T-helper 1 cell treated with Interleukin-12 subunit alpha and Interleukin-12 subunit beta and Interleukin-4 antibody, amounts not matched to agents 30 ng/mL and 1 ng/mL, for 36 hours (primary cell): Measurements from ENCODE around the gene ASAP3. TPM values are rescaled to one million over a fixed set of nuclear protein-coding genes. Genes with fewer than 3 reads are reported as not detected.

Experiments used
- intact Hi-C: fragments of 100-400 bp; cut with micrococcal nuclease; formaldehyde crosslinking; loops from one replicate; pipeline ENCODE4 v1.15.1; 2024
- total RNA-seq: library from RNA; stranded (reverse); gene quantifications from 2 replicates; pipeline ENCODE4 v1.2.3, GENCODE V29; 2022

Gene ASAP3
- total RNA-seq, 1 donor from 2014 or later: 0.22 TPM

DNA sequence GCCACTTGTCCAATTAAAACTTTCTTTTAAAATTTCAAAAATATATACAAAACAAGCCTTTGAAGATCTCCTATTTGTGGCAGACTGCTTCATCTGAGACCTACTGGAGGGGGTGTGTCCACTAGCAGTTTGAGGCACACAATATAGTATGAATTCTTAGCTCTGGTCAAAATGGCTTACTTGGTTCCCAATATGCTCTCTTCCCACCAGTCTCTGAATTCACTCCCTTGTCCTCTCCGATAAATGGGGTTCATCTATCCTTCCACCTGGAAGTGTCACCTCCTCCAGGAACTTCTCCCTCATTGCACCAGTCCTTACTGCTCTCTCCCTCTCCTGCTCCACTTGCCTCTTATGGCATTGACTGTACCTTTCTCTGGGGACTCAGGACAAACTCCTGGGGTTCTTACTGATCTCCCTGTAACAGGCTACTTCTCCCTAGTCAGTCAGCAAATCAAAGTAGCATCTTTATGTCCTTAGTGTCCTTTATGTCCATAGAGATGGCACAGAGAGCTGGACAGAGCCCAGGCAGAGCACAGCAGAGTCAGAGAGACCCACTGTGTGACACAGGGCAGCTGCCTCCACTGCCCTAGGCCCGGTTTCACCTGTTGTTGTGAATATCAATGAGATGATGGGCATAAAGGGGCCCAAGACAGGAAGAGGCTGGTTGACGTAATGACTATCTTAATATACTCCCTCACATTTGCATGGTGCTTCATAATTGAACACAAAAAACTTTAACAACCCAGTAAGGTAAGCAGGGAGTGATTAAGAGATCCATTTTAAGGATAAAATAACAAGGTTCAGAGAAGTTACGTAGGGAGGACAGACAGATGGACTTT, 3.6 kb downstream of the ASAP3 start:
- intact Hi-C loops: no loop called here

DNA sequence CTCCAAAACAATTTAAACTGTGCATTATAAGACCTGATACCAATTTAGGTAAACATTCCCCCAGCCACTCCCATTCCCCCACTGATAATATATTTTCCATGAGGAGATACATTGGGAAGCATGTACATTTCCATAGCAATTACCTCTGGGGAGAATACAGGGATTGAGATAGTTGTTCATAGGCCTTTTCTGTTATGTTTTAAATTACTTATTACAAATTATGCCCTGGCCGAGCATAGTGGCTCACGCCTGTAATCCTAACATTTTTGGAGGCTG, 4.4 kb downstream of the ASAP3 start:
- intact Hi-C loops: no loop called here

DNA sequence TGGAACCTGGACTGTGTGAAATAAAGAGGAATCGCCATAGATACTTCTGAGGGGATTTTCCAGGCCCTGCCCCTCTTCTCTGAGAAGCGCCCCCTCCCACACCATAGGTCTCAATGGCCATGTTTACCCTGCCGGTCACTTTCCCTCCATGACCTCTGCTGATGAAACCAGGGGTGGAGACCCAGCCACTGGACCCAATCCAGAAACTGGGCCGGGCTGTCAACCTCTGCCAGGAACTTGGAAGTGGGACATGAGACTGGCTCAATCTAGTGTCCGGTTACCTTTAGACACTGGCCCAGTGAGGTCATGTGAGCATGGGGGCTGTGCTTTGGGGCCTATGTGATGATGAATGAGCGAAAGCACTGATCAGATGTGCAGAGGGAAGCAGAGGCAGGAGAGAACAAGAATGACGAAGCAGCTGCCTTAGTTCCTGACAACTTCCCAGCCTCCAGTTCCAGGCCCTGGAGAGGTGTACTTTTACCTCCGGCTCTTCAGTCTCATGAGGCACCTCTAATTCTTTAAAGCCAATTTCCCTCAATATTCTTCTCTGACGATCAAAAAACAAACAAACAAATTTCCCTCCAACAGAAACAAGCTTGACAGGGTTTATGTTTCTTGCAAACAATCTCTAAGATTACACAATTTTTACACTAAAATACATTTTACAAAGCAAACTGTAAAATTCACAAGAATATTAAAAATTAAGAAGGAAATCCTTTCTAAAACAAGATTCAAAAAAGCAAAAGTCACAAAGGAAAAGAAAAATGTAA, 4.9 kb downstream of the ASAP3 start:
- intact Hi-C loops: no loop called here

DNA sequence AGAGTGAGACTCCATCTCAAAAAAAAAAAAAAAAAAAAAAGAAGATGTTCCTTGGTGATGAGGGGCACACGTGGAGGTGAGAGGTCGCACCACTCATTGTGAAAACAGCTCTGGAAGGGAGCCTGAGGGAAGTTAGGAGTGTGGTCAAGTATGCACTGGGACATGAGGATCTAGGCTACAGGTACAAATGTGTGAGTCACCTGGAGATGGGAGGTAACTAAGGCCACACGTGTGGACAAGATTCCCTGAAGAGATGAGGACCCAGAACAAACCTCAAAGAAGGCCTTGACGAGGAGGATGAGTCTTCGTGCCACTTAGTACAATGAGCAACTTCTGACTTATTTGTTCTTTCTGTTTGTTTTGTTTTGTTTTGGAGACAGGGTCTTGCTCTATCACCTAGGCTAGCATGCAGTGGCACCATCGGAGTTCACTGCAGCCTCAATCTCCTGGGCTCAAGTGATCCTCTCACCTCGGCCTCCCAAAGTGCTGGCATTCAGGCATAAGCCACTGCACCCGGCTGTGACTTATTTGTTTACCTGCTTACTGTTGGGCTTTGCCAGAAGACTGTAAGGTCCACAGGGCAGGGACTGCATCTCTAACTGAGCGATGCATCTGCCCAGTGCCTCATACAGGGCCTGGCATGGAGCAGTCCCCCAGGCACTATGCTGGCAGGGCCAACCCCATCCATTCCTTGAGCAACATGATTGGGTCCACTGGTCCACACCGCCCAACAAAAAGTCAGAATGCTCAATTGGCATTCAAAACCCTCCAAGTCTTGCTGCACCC, 6.4 kb downstream of the ASAP3 start:
- intact Hi-C loops: no loop called here

DNA sequence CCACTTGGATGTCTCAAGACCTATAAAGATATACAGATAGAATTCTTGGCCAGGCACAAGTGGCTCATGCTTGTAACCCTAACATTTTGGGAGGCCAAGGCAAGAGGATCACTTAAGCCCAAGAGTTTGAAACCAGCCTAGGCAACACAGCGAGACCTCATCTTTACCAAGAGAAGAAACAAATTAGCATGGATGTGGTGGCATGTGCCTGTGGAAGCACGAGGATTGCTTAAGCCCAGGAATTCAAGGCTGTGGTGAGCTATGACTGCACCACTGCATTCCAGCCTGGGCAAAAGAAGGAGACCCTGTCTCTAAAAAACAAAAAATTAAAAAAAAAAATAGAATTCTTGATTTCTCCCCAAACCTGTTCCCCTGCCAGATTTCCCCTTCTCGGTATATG, 8.3 kb downstream of the ASAP3 start:
- intact Hi-C loops: no loop called here

DNA sequence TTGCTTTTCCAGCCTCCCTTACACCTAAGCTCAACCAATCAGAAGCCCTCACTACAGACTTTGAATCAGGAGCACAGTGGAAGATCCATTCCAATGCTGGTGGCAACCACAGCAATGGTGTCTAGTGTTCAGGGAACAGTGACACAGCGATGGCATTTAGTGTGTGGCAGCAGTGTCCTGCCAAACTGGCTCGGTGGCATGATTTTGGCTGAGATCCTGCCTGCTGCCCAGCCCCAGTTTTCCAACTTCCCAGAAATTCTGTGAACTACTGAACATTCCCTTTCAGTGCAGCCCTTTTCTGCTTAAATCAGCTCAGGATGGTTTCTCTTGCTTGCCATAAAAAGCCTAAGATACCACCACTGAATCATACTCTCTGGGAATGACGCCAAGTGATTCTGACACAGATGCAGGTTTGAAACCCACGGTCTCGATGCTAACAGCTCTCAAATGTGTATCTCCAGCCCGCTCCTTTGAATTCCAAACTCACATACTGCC, 8.8 kb downstream of the ASAP3 start:
- intact Hi-C loops: no loop called here

DNA sequence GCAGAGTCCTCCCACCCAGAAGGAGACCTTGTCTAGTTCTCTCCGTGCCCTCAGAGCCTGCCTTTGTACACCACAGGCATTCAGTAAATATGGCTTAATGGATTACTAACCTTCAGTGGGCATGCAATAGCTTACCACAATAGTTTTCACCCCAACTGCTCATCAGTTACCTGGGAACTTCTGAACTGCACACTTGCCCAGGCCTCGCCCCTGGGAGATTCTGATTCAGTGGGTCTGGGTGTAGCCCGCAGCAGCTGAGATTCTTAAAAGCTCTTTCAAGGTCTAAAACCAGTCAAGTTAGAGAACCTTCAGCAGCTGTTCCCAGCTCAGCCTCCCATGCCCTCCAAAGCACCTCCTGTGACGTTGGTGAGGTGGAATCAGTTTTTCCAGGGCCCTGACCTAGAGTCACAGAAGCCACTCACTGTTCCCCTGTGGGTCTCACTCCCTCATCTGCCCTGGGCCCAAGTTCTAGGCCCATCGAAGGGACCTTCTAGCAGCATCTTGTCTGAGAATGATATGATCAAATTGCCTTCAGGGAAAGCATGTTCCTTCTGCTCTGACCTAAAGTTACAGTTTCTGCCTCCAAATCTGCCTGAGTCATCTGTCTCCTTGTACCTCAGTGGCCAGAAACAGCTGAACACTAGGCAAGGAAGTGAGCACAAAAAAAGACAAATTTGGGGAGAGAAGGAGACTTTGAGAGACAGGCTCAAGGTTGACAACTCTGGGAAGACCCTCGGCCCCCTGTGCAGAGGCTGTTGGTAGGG, 10.8 kb downstream of the ASAP3 start:
- intact Hi-C loops: no loop called here

DNA sequence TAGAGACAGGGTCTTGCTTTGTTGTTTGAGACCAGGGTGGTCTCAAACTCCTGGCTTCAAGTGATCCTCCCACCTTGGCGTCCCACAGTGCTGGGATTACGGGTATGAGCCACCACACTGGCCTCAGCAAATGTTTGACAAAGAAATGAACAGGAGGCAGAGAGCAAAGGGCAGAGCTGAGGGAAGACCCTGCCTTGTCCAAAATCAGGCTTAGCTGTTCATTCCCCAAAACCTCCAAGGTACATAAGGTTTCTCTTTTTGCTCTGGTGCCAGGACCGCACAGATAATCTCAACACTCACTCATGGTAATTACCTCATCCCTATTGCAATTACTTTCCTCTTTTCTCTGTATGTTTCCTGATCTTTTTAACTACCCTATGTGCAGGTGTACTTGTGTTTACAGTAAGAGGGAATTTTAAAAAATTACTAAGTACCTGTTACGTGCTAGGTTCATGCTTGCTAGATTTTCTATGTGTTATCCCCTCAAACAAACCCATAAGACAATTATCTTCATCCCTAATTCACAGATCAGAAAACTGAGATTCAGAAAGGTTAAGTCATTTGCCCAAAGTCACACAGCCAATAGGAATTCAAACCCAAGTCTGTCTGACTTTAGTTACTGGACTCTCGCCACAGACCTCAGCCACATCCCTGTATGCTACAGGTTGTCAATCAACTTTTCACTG, 11.5 kb downstream of the ASAP3 start:
- intact Hi-C loops: no loop called here

DNA sequence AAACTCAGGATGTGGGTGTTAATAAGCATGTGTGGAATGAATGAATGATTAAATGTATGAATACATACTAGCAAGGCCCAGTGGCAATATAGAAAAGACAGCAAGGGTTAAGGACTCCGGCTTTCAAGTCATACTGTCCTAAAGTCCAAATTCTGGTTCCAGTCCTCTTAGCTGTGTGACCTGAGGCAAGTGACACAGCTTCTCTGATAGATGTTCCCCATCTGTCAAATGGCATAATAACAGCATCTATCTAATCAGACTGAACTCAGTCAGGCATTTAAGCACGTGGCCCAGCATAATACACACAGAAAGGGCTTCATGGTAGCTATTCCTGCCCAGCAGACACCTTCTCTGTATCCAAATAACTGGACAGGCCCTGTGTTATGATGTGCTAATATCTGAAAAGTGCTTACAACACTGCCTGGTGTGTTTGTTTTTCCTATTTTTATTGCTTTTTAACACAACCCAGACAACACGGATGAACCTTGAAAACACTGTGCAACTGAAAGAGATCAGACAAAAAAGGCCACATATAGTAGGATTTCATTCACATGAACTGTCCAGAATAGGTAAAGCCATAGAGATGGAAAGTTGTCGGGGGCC, 12.4 kb downstream of the ASAP3 start:
- intact Hi-C loops: no loop called here

DNA sequence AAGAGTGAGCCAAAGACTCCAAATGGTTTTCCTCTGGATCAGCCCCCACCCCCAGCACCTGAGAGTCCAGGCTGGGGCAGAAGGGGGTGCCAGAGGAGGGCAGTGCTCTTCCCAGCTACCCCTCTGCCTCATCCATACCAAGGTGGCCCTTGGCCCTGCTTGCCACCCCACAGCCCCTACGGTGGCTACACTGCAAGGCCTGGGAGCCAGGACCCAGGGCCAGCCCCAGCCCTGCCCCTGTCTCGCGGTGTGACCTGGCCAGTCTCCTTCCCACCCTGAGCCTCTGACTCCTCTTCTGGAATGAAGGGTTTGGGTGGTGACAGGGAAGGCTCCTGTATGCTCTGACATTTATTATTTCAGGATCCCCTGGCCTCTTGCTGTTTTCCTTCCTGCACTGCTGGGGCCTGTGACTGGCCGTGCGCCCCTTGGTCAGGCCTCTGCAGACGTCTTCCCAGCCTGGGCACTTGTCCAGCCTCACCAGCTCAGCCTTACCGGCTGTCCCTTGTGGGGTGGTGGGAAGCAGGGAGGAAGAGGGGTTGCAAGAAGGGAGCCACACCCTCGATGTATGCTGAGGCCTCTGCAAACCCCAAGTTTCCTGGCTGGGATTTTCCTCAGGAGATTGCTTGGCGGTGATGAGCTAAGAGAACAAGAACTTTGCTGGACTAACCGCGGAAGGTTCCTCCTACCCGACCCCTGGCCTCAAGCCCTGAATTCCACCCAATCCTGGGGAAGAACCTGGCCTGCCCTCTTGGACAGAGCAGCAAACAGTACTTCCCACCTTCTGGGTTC, 13.5 kb downstream of the ASAP3 start:
- intact Hi-C loops: no loop called here

DNA sequence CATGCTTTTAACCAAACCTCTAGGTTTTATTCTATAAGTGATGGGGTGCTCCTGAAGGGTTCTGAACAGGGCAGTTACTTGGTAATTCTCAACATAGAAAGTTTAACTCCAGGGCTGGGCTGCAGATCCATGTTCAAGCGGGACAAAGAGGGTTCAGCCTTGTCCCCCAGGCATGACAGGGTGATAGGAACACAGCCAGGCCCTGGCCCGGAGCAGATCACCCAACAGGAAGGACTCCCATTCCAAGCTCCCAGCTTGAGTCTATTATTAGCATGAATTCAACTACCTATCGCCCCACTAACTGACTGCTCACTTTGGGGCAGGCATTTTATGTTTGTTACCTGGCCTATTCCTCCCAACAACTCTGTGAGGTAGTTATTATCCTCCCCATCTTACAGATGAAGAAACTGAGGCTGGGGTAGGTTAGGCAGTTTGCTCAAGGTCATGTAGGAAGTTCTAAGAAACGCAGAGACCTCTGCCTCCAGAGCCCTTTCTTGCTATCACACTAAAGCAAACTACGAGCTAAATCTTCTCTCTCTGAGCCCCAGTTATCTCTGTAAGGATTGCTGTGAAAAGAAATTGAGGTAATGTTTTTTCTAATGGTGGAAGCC, 14.5 kb downstream of the ASAP3 start:
- intact Hi-C loops: no loop called here

DNA sequence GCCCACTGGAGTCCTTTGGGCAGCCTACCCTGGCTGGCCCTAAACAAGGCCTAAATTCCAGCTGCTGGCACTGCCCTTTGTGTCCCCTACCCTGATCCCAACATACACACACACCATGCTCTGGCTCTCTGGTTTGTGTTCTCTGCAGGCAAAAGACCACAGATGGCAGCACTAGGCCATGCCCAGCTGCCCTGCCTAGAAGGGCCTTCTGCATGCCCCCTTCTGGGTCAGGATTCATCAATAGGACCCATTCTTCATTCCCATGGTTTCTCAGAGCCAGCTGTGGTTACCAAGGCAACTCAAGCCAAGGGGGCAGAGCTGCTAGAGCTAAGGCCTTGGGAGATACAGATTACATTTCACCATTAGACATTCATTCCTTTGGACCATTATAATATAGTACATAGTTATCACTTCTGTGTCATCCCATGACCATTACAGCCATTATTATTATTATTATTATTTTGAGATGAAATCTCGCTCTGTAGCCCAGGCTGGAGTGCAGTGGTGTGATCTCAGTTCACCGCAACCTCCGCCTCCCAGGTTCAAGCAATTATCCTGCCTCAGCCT, 17.5 kb downstream of the ASAP3 start:
- intact Hi-C loops: no loop called here

DNA sequence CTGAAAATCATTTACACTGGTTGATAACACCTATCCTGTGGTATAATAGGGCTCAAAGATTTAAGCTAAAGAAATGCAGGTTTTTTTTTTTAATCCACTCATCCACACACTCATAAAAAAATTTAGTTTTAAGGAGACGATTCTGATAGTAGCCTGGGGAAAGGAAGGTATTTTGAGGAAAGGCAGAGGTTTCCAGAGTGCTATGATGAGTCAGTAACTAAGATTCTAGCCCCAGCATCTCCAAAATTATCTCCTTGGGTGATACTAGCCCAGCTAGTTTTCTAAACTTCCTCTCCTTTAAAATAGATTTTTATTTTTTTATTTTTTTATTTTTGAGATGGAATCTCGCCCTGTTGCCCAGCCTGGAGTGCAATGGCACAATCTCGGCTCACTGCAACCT, 20.7 kb downstream of the ASAP3 start:
- intact Hi-C loops: no loop called here

DNA sequence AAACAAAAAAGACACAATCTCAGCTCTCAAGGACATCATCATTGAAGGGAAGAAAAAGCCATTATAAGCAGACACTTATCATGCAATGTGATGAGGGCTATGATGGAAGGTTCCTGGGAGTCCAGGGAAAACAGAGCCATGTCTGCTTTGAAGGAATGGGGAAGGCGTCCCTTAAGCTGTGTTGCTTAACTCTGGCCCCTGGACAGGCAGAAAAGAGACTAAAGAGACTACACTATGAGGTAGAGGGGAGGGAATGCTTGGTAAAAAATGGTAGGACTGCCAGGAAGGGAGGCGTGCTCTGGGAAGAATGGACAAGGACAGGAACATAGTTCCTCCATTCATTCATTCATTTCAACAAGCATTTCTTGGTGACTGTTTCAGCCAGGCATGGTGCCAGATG, 21.2 kb downstream of the ASAP3 start:
- intact Hi-C loops: no loop called here

DNA sequence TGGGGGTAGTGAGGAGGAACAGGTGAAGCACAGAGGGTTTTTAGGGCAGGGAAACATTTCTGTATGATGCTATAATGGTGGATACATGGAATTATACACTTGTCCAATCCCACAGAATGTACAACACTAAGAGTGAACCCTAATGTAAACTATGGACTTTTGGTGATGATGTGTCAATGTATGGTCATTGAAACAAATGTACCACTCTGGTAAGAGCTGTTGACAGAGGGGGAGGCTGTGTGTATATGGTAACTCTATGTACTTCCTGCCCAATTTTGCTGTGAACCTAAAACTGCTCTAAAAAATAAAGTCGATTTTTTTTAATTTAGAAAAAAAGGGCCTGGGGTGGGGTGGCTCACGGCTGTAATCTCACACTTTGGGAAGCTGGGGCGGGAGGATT, 22.9 kb downstream of the ASAP3 start:
- intact Hi-C loops: no loop called here

DNA sequence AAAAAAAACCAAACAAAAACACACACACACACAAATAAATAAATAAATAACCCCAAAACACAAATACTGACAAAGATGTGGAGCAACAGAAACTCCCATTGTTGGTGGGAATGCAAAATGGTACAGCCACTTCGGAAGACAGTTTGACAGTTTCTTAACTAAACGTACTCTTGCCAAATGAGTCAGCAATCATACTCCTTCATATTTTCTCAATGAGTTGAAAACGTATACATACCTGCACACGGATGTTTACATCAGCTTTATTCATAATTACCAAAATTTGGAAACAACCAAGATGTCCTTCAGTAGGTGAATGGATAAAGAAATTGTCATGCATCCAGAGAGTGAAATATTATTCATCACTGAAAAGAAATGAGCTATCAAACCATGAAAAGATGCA, 23.5 kb downstream of the ASAP3 start:
- intact Hi-C loops: no loop called here

DNA sequence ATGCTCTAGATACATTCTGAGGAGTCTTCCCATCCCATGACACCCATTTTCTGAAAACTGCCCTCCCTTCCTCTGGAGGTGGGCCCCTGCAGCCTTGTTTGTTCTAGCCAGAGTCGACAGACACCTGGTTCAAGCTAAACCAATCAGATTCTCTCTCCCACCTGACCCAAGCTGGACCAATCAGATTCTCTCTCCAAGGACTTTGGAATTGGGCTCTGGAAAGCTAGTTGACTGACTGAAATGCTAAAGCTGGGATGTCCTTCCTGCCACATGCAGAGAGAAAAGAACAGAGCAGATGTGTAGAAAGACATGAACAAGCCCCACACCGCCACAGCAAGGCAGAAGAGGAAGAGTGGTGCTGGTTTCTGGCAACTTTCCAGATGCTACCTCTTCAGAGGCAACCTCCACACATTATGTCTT, 24.6 kb downstream of the ASAP3 start:
- intact Hi-C loops: no loop called here

DNA sequence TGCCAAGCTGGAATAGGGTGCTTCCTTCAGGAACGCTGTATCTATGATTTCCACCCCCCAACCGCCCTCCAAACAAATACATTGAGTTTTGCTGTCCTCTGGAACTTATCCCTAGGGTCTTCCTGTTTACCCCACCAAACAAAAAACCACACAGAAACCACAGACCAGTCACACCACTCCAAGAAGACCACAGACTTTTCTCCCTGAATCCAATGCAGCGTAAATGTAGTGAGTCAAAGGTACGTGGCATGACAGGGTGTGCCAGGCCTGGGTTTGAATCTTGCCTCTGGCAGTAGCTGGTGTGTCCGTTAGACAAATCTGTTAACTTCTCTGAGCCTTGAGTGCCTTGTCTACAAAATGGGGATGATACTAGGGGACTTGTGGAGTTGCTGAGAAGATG, 27.8 kb downstream of the ASAP3 start:
- intact Hi-C loops: no loop called here
